CD4-positive, alpha-beta T cell (primary cell): Measurements from ENCODE around the gene MYL4. TPM values are rescaled to one million over a fixed set of nuclear protein-coding genes. Genes with fewer than 3 reads are reported as not detected.
"Not testable (repeated sequence)": the region's sequence is repeated elsewhere in the genome, so short reads cannot be mapped to it uniquely, and the experiment has no call there.

Source experiments
- ATAC-seq: fragments of 200-7000 bp; cut with Tn5 transposase; one replicate; pipeline ENCODE4 v1.10.0; 2022; ENCODE audit warnings: mild to moderate bottlenecking; ENCODE audit not compliant: poor library complexity
- CTCF ChIA-PET: fragments of 350-600 bp; sonication (Branson Sonifier 250); formaldehyde crosslinking; loops from one replicate; lab custom pipeline; 2021; ENCODE audit warnings: antibody characterized with exemption, inconsistent platforms; lab: Charles Lee
- POLR2A ChIA-PET: fragments of 350-600 bp; sonication (Branson Sonifier 250); formaldehyde crosslinking; loops from one replicate; lab custom pipeline; 2021; ENCODE audit warnings: antibody characterized with exemption, inconsistent platforms; lab: Charles Lee
- DNase-seq, 14 experiments: peaks; one replicate each; pipeline ENCODE4 v3.0.0-alpha.2; 2013 to 2020; ENCODE audit warnings: mixed read lengths in 2 of 14
- H3K27ac ChIP-seq, 2 donors: one replicate each; pipeline versions ENCODE4 v1.5.1 to v1.7.0; 2013; ENCODE audit warnings: low read length in 2 of 2, low read depth in 1 of 2, mild to moderate bottlenecking in 1 of 2
- H3K27me3 ChIP-seq, 2 experiments: 1 replicate in 1 of 2; 2 replicates in 1 of 2; pipeline versions ENCODE4 v1.6.1 to v1.7.0; 2013; ENCODE audit warnings: low read length in 2 of 2, control low read depth in 1 of 2, mild to moderate bottlenecking in 1 of 2, moderate library complexity in 1 of 2; ENCODE audit not compliant: insufficient read depth in 2 of 2, control insufficient read depth in 1 of 2
- H3K36me3 ChIP-seq: one replicate; pipeline ENCODE4 v1.6.1; 2013; ENCODE audit warnings: low read length, control low read depth; ENCODE audit not compliant: insufficient read depth
- H3K4me1 ChIP-seq: one replicate; pipeline ENCODE4 v1.6.1; 2013; ENCODE audit warnings: low read length, control low read depth; ENCODE audit not compliant: insufficient read depth
- H3K4me3 ChIP-seq: one replicate; pipeline ENCODE4 v1.5.1; 2013; ENCODE audit warnings: mild to moderate bottlenecking, low read length, moderate library complexity
- H3K9me3 ChIP-seq, 2 experiments: 1 replicate in 1 of 2; 2 replicates in 1 of 2; pipeline versions ENCODE4 v1.6.1 to v1.7.0; 2013; ENCODE audit warnings: low read length in 2 of 2, mild to moderate bottlenecking in 2 of 2, control low read depth in 1 of 2, moderate library complexity in 1 of 2; ENCODE audit not compliant: control insufficient read depth in 1 of 2, insufficient read depth in 1 of 2
- H3K27ac Mint-ChIP-seq: one replicate; pipeline ENCODE4 v1.8.0; 2020; ENCODE audit warnings: mixed read lengths
- H3K27me3 Mint-ChIP-seq: one replicate; pipeline ENCODE4 v1.8.0; 2021; ENCODE audit warnings: mixed read lengths
- H3K36me3 Mint-ChIP-seq: one replicate; pipeline ENCODE4 v1.8.0; 2021; ENCODE audit warnings: low read depth, mixed read lengths
- H3K4me1 Mint-ChIP-seq: one replicate; pipeline ENCODE4 v1.8.0; 2021; ENCODE audit warnings: low read depth, mixed read lengths
- H3K4me3 Mint-ChIP-seq: one replicate; pipeline ENCODE4 v1.8.0; 2020; ENCODE audit warnings: mild to moderate bottlenecking, mixed read lengths
- H3K9me3 Mint-ChIP-seq: one replicate; pipeline ENCODE4 v1.8.0; 2020; ENCODE audit warnings: mixed read lengths
- CTCF ChIP-seq: fragments of 200-600 bp; IDR thresholded peaks from one replicate; pipeline ENCODE4 v1.8.0; 2022; ENCODE audit warnings: antibody characterized with exemption, mild to moderate bottlenecking
- intact Hi-C, 2 experiments: fragments of 100-400 bp; cut with DNase I in 1 of 2; cut with micrococcal nuclease in 1 of 2; formaldehyde crosslinking; loops; one replicate each; pipeline versions ENCODE4 v1.15.1 to v1.9.0; 2023 to 2025; cut with DNase I, micrococcal nuclease
- total RNA-seq, 174 experiments: library from RNA in 2 of 174; stranded (reverse) in 2 of 174; gene quantifications; one replicate each; pipeline ENCODE4 v1.2.3 and lab custom pipeline; 2021 to 2026

MYL4 gene
- total RNA-seq, 2 experiments from 2014 or later, result not detected

- ChIA-PET POLR2A (interaction anchor here (1.8 kb wide), 1 partner anchor 17 kb away, joined by 6 read pairs; the partner anchor contains the start of gene CDC27), CTCF (no interaction called here)
- Mint-ChIP-seq H3K9me3 (no peaks in the 10 kb centered on the region), H3K27ac (peak overlapping the region; percentile 40), H3K4me1 (peaks cover 37% of the 10 kb centered on the region), H3K27me3 (no peaks in the 10 kb centered on the region), H3K4me3 (no peak overlapping the region), H3K36me3 (peaks cover 81% of the 10 kb centered on the region)
- Histone ChIP-seq H3K27ac (no peak overlapping the region), H3K4me1 (peaks cover 14% of the 10 kb centered on the region), H3K27me3 (no peaks in the 10 kb centered on the region), H3K4me3 (no peak overlapping the region), H3K36me3 (peaks cover 66% of the 10 kb centered on the region), H3K9me3 (no peaks in the 10 kb centered on the region)
- DNase-seq (no peak), ATAC-seq (no peak)
- intact Hi-C loops, result no loop called here
- TF ChIP-seq CTCF, result no peak
These were observed 36.2 kb upstream of the MYL4 start for GRCh38 chr17:47172696-47173565.

GRCh38 chr17:47174823-47175222, 34.3 kb upstream of the MYL4 start:
- H3K27me3 Mint-ChIP-seq, POLR2A ChIA-PET, ATAC-seq, H3K4me3 ChIP-seq, H3K27ac ChIP-seq, H3K9me3 Mint-ChIP-seq, H3K9me3 ChIP-seq, intact Hi-C loops, H3K27ac Mint-ChIP-seq, H3K4me3 Mint-ChIP-seq, H3K27me3 ChIP-seq, DNase-seq, CTCF ChIA-PET: not testable (repeated sequence)
- Mint-ChIP-seq H3K36me3 (peaks cover 80% of the 10 kb centered on the region), H3K4me1 (peaks cover 42% of the 10 kb centered on the region)
- Histone ChIP-seq H3K36me3 (peaks cover 65% of the 10 kb centered on the region), H3K4me1 (peaks cover 13% of the 10 kb centered on the region)

GRCh38 chr17:47176389-47176826, 32.7 kb upstream of the MYL4 start:
- ATAC-seq, result no peak
- POLR2A ChIA-PET, result no interaction called here
- intact Hi-C loops, result no loop called here
- Histone ChIP-seq H3K27ac (no peak overlapping the region), H3K36me3 (peaks cover 64% of the 10 kb centered on the region), H3K9me3 (no peaks in the 10 kb centered on the region), H3K4me3 (no peak overlapping the region), H3K4me1 (peaks cover 13% of the 10 kb centered on the region), H3K27me3 (no peaks in the 10 kb centered on the region)
- no peak for DNase-seq
- no peak overlapping the region for H3K4me3 Mint-ChIP-seq
- H3K27ac Mint-ChIP-seq, result peak overlapping the region; percentile 28
- TF ChIP-seq CTCF, result no peak
- H3K4me1 Mint-ChIP-seq, result peaks cover 50% of the 10 kb centered on the region
- peaks cover 76% of the 10 kb centered on the region for H3K36me3 Mint-ChIP-seq
- H3K9me3 Mint-ChIP-seq, result no peaks in the 10 kb centered on the region
- CTCF ChIA-PET, result no interaction called here
- H3K27me3 Mint-ChIP-seq, result no peaks in the 10 kb centered on the region
